HL-60 (cell line): ENCODE measurements around the gene PPFIA2.
"Not testable (repeated sequence)": the region's sequence is repeated elsewhere in the genome, so short reads cannot be mapped to it uniquely, and the experiment has no call there.

ENCODE experiments used
- DNase-seq, 2 experiments: peaks; one replicate each; pipeline ENCODE4 v3.0.0-alpha.2; 2010 to 2020; ENCODE audit warnings: low read depth in 1 of 2, low spot score in 1 of 2
- H3K27ac ChIP-seq: fragments of 250-450 bp; sonication (Bioruptor Pico); replicated peaks from 2 replicates; pipeline ENCODE4 v1.5.1; 2020; ENCODE audit warnings: mild to moderate bottlenecking, moderate library complexity
- H3K27me3 ChIP-seq: fragments of 250-450 bp; sonication (Bioruptor Pico); 2 replicates; pipeline ENCODE4 v1.5.1; 2021; ENCODE audit warnings: mild to moderate bottlenecking, moderate library complexity; ENCODE audit not compliant: insufficient read depth, poor library complexity, severe bottlenecking
- H3K4me3 ChIP-seq: replicated peaks from 2 replicates; pipeline ENCODE4 v1.5.1; 2011; ENCODE audit warnings: mild to moderate bottlenecking, control low read depth, low read length; ENCODE audit not compliant: insufficient read depth
- GABPA ChIP-seq: IDR thresholded peaks from 2 replicates; pipeline ENCODE4 v1.6.1; 2012; ENCODE audit warnings: low read depth
- POLR2AphosphoS5 ChIP-seq: IDR thresholded peaks from 2 replicates; pipeline ENCODE4 v1.6.1; 2012; ENCODE audit warnings: low read depth
- SPI1 ChIP-seq: IDR thresholded peaks from 2 replicates; pipeline ENCODE4 v1.6.1; 2012; ENCODE audit warnings: low read depth, mild to moderate bottlenecking, borderline replicate concordance
- TF ChIP-seq, protein P1 (sequence below): IDR thresholded peaks from 2 replicates; pipeline ENCODE4 v1.6.1; 2012; ENCODE audit warnings: low read depth; ENCODE audit not compliant: insufficient replicate concordance
- TF ChIP-seq, protein P2 (sequence below): IDR thresholded peaks from one replicate; pipeline ENCODE4 v1.5.1; 2011; ENCODE audit warnings: low read length, control low read depth, inconsistent platforms; ENCODE audit not compliant: insufficient read depth

PPFIA2 gene

GRCh38 chr12:81591256-81591655 is 167.9 kb downstream of the PPFIA2 start:
- TF ChIP-seq SPI1 (no peak), GABPA (no peak), POLR2AphosphoS5 (no peak)
- TF ChIP-seq, protein P1, sequence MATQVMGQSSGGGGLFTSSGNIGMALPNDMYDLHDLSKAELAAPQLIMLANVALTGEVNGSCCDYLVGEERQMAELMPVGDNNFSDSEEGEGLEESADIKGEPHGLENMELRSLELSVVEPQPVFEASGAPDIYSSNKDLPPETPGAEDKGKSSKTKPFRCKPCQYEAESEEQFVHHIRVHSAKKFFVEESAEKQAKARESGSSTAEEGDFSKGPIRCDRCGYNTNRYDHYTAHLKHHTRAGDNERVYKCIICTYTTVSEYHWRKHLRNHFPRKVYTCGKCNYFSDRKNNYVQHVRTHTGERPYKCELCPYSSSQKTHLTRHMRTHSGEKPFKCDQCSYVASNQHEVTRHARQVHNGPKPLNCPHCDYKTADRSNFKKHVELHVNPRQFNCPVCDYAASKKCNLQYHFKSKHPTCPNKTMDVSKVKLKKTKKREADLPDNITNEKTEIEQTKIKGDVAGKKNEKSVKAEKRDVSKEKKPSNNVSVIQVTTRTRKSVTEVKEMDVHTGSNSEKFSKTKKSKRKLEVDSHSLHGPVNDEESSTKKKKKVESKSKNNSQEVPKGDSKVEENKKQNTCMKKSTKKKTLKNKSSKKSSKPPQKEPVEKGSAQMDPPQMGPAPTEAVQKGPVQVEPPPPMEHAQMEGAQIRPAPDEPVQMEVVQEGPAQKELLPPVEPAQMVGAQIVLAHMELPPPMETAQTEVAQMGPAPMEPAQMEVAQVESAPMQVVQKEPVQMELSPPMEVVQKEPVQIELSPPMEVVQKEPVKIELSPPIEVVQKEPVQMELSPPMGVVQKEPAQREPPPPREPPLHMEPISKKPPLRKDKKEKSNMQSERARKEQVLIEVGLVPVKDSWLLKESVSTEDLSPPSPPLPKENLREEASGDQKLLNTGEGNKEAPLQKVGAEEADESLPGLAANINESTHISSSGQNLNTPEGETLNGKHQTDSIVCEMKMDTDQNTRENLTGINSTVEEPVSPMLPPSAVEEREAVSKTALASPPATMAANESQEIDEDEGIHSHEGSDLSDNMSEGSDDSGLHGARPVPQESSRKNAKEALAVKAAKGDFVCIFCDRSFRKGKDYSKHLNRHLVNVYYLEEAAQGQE = no peak
- TF ChIP-seq, protein P2, sequence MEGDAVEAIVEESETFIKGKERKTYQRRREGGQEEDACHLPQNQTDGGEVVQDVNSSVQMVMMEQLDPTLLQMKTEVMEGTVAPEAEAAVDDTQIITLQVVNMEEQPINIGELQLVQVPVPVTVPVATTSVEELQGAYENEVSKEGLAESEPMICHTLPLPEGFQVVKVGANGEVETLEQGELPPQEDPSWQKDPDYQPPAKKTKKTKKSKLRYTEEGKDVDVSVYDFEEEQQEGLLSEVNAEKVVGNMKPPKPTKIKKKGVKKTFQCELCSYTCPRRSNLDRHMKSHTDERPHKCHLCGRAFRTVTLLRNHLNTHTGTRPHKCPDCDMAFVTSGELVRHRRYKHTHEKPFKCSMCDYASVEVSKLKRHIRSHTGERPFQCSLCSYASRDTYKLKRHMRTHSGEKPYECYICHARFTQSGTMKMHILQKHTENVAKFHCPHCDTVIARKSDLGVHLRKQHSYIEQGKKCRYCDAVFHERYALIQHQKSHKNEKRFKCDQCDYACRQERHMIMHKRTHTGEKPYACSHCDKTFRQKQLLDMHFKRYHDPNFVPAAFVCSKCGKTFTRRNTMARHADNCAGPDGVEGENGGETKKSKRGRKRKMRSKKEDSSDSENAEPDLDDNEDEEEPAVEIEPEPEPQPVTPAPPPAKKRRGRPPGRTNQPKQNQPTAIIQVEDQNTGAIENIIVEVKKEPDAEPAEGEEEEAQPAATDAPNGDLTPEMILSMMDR = no peak
- Histone ChIP-seq H3K27me3 (no peaks in the 10 kb centered on the region), H3K27ac (no peak overlapping the region), H3K4me3 (no peak overlapping the region)
- no peak for DNase-seq

- not testable (repeated sequence) for DNase-seq, H3K4me3 ChIP-seq, H3K27me3 ChIP-seq, H3K27ac ChIP-seq
These were observed 168.4 kb downstream of the PPFIA2 start for GRCh38 chr12:81590703-81591102.

DNA sequence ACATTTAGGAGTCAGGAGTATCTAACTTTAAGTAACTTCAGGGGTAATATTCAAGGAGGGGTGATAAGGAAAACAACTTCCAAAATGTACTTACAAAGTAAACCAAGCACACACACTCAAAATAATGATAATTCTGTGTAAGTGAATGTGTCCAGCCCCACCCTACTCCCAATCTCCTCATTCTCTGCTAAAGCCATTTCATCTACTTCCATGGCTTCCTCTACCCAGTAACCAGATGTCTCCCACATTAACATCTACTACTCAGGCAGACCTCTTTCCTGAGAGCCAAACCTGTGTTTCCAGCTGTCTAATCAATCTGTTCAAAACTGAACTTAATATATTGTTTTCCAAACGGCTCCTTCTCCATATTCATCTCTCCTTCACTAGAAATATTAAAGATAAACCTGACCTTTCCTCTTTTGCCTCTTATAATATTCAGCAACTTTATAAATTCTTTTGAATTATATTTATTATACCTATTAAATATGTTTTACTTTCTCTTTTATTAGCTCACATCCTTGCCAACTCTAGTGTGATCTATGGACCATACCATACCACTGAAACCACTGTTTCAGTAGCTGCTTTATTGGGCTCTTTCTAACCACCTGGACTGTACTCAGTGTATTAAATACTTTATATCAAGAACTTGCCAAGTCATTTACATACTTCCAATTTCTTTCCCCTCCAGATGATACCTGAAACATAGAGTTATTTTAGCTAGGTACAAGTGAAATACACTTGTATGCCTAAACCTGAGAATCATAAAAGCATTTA is 170.7 kb downstream of the PPFIA2 start:
- TF ChIP-seq POLR2AphosphoS5 (no peak), GABPA (no peak), SPI1 (no peak)
- TF ChIP-seq, protein P1 = no peak
- TF ChIP-seq, protein P2 = no peak
- H3K4me3 ChIP-seq = no peak overlapping the region
- H3K27me3 ChIP-seq = no peaks in the 10 kb centered on the region
- DNase-seq = no peak
- no peak overlapping the region for H3K27ac ChIP-seq

GRCh38 chr12:81585787-81586186 is 173.4 kb downstream of the PPFIA2 start:
- TF ChIP-seq SPI1 (no peak), GABPA (no peak), POLR2AphosphoS5 (no peak)
- TF ChIP-seq, protein P2 = no peak
- TF ChIP-seq, protein P1 = no peak
- Histone ChIP-seq H3K27ac (no peak overlapping the region), H3K4me3 (no peak overlapping the region), H3K27me3 (no peaks in the 10 kb centered on the region)
- DNase-seq = no peak
